SU-DHL-6 (cell line): ENCODE measurements around the gene CLDN10.
"Not testable (repeated sequence)": the region's sequence is repeated elsewhere in the genome, so short reads cannot be mapped to it uniquely, and the experiment has no call there.

Experiments
- EZH2phosphoT487 ChIP-seq: fragments of 200-600 bp; sonication (generic), shearing (Covaris generic); conservative IDR thresholded peaks from 2 replicates; pipeline ENCODE4 v1.6.1; 2018; ENCODE audit warnings: mild to moderate bottlenecking, antibody characterized with exemption, low read length, moderate library complexity, mixed read lengths
- TF ChIP-seq, protein P1 (sequence below): fragments of 200-600 bp; sonication (generic); IDR thresholded peaks from one replicate; pipeline ENCODE4 v1.5.1; 2017; ENCODE audit warnings: antibody characterized with exemption, mild to moderate bottlenecking, low read length, moderate library complexity; ENCODE audit not compliant: insufficient read depth, poor library complexity, severe bottlenecking

DNA sequence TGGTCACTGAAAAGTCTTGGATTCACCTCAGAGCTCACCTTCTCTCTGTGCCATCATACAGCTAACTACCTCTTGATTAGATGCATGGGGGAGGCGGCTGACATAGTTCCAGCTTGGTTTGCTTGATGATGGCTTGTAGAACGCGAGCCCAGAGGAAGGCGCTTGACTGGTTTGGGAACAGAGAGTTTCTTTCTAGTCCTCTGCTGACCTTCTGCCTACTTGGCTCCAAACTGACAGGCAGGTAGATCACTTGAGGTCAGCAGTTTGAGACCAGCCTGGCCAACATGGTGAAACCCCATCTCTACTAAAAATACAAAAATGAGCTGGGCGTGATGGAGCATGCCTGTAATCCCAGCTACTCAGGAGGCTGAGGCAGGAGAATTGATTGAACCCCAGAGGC is 36.9 kb upstream of the CLDN10 start:
- TF ChIP-seq, protein P1, sequence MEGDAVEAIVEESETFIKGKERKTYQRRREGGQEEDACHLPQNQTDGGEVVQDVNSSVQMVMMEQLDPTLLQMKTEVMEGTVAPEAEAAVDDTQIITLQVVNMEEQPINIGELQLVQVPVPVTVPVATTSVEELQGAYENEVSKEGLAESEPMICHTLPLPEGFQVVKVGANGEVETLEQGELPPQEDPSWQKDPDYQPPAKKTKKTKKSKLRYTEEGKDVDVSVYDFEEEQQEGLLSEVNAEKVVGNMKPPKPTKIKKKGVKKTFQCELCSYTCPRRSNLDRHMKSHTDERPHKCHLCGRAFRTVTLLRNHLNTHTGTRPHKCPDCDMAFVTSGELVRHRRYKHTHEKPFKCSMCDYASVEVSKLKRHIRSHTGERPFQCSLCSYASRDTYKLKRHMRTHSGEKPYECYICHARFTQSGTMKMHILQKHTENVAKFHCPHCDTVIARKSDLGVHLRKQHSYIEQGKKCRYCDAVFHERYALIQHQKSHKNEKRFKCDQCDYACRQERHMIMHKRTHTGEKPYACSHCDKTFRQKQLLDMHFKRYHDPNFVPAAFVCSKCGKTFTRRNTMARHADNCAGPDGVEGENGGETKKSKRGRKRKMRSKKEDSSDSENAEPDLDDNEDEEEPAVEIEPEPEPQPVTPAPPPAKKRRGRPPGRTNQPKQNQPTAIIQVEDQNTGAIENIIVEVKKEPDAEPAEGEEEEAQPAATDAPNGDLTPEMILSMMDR, result not testable (repeated sequence)
- not testable (repeated sequence) for TF ChIP-seq EZH2phosphoT487
